ENCODE measurements around the gene EIF3I.

EIF3I gene

DNA sequence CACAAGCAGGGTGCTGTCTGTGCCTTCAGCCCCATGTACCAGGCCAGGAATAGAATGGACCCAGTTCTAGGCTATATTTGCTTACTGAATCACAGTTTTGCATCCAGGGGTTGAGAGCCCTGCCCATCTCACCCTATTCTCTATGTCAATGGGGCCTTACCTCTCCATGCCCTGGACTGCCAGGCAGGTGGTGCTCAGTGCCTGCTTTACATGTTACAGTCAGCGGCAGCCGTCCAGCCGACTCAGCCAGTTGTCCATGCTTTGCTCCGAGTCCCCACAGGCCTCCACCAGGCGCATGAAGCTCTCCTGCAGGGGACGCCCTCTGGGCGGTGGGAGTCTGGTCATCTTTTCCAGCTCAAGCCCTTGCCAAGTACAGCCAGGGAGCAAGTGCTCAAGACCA, 12.6 kb downstream of the EIF3I start:
- H3K4me3 ChIP-seq = no peak overlapping the region
- TF ChIP-seq FOXP2 (optimal IDR thresholded peaks at IDR 0.05; ENCODE audit: control extremely low read depth, extremely low read length, insufficient read depth) (no peak), EZH2 (IDR thresholded peaks at IDR 0.05) (no peak), POLR2AphosphoS5 (IDR thresholded peaks at IDR 0.05; ENCODE audit: borderline replicate concordance, low read depth, low read length) (no peak)
- DNase-seq (ENCODE audit: low read depth, low spot score) = no peak
- H3K9me3 ChIP-seq (ENCODE audit: low read depth, low read length) = no peaks in the 10 kb centered on the region
- H3K36me3 ChIP-seq (ENCODE audit: insufficient read depth, low read length) = peaks cover 20% of the 10 kb centered on the region
- H3K27ac ChIP-seq = no peak overlapping the region
- no peak overlapping the region for H3K9ac ChIP-seq (ENCODE audit: insufficient read length)

DNA sequence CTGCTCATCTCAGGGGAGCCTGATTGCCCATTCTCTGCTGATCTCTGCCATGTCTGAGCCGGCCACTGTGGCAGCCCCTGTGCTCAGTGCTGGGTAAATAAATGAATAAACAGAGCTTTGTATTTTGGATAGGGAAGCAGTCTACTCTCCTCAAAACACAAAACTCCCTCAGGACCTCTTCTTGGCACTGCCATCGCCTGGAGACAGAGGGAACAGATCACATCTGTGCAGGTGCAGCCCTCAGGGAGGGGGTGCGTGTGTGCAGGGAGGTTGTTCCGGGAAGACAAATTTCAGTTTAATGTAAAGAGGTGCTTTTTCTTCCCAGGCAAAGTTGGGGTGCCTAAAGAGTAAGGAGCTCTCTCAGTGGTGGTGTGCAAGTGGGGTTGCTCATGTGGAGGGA, 17.1 kb downstream of the EIF3I start:
- Histone ChIP-seq H3K4me3 (no peak overlapping the region), H3K9ac (ENCODE audit: insufficient read length) (no peak overlapping the region), H3K27ac (no peak overlapping the region)

DNA sequence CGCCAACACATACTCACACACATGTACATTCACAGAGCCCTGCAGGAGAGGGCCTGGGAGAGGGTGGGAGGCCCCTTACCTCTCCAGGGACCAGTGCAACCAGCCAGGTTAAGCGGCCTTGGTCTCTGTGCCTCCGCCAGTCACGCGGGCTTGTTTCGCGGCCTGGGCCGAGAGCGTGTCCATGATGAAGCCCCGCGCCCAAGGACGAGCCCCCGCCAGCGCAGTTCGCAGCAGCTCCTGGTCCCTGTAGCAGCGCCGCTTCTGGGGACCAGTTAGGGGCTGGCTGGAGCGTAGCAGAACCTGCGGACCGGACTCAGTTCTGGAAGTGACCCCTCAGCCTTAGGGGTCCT, 17.6 kb downstream of the EIF3I start:
- Histone ChIP-seq H3K36me3 (ENCODE audit: insufficient read depth, low read length) (no peaks in the 10 kb centered on the region), H3K4me3 (no peak overlapping the region), H3K9me3 (ENCODE audit: low read depth, low read length) (no peaks in the 10 kb centered on the region), H3K27ac (no peak overlapping the region), H3K9ac (ENCODE audit: insufficient read length) (no peak overlapping the region)
- DNase-seq (ENCODE audit: low read depth, low spot score) = no peak
- TF ChIP-seq POLR2AphosphoS5 (IDR thresholded peaks at IDR 0.05; ENCODE audit: borderline replicate concordance, low read depth, low read length) = no peak
- TF ChIP-seq FOXP2 (optimal IDR thresholded peaks at IDR 0.05; ENCODE audit: control extremely low read depth, extremely low read length, insufficient read depth) = no peak
- TF ChIP-seq EZH2 (IDR thresholded peaks at IDR 0.05) = no peak

More for the DNA sequence above, 17.1 kb downstream of the EIF3I start:
- Histone ChIP-seq H3K9me3 (ENCODE audit: low read depth, low read length) (no peaks in the 10 kb centered on the region), H3K36me3 (ENCODE audit: insufficient read depth, low read length) (no peaks in the 10 kb centered on the region)
- TF ChIP-seq FOXP2 (optimal IDR thresholded peaks at IDR 0.05; ENCODE audit: control extremely low read depth, extremely low read length, insufficient read depth) (no peak), EZH2 (IDR thresholded peaks at IDR 0.05) (no peak), POLR2AphosphoS5 (IDR thresholded peaks at IDR 0.05; ENCODE audit: borderline replicate concordance, low read depth, low read length) (no peak)
- no peak for DNase-seq (ENCODE audit: low read depth, low spot score)

DNA sequence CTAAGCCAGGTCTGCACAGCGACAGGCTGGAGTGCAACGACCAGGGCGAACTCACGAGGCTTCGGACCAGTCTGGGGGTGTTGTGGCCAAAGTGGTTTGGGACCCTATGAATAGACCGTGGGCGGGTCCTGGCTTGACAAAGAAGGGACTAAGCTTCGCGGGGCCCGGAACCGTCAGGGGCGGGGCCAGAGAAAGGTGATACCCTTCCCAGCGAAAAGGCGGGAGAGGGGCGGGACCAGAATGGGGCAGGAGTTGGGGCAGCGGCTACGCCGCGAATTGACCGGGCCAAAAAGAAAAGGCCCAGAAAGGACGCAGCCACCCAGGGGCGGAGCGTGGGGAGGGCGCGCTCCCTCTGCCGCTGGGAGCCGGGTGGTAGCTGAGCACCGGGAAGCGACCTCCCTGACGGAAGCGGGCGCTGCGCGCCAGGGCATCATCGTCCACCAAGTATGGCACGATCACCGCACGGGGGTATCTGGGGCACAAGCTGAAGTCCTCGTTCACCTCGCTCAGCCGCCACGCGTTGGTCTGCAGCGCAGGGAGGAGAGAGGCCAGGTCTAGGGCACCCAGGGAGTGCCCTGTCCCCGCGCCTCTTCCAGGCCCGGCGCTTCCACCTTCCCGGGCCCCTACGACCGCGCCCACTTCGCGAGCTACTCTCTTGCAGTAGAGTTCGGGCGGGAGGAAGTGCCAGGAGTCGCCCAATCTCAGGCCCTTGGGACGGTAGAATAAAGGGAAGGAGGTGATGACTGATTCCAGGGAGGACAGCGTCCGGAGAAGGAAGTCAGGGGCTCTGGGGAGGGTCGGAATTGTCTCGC, 18.1 kb downstream of the EIF3I start:
- no peaks in the 10 kb centered on the region for H3K36me3 ChIP-seq (ENCODE audit: insufficient read depth, low read length)
- H3K27ac ChIP-seq = no peak overlapping the region
- no peak for DNase-seq (ENCODE audit: low read depth, low spot score)
- no peak for TF ChIP-seq FOXP2 (optimal IDR thresholded peaks at IDR 0.05; ENCODE audit: control extremely low read depth, extremely low read length, insufficient read depth)
- no peak for TF ChIP-seq EZH2 (IDR thresholded peaks at IDR 0.05)
- no peak for TF ChIP-seq POLR2AphosphoS5 (IDR thresholded peaks at IDR 0.05; ENCODE audit: borderline replicate concordance, low read depth, low read length)
- no peaks in the 10 kb centered on the region for H3K9me3 ChIP-seq (ENCODE audit: low read depth, low read length)
- H3K9ac ChIP-seq (ENCODE audit: insufficient read length) = no peak overlapping the region
- peak overlapping the region; percentile 48 for H3K4me3 ChIP-seq

DNA sequence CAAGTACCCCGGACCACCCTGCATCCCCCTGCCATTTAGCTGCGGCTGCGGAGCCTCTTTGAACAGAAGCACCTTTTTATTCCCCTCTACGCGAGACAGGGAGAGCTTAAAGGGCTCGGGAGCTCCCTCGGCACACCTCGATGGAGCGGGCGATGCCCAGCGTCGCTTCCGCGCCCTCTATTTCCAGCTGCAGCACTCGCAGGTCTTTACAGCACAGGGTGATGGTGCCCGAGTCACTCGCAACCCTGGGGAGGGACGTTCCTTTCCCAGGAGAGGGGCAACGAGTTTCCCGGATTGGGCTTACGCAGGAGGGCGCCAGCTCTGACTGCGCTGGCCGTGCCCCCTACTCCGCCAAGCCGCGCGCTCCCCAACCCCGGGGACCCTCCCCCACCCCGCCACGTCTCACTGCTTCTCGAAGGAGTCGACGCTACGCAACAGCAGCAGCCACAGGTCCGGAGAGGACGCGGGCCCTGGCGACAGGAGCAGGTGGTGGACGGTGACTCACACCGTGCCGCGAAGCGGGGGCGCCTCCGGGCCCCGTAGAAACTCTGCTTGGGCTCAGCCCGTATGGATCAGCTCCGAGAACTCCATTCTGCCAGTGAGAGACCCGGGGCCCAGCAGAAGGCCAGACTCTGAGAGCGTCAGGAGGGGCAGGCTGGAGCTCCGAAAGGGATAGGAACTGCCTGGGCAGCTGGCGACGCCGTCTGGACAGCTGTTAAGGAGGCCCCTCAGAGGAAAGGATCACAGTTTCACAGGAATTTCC, 19.0 kb downstream of the EIF3I start:
- Histone ChIP-seq H3K4me3 (peak overlapping the region; percentile 48; the same call in 1 of the 2 replicates), H3K27ac (no peak overlapping the region), H3K36me3 (ENCODE audit: insufficient read depth, low read length) (no peaks in the 10 kb centered on the region), H3K9ac (ENCODE audit: insufficient read length) (no peak overlapping the region), H3K9me3 (ENCODE audit: low read depth, low read length) (no peaks in the 10 kb centered on the region)
- DNase-seq (ENCODE audit: low read depth, low spot score) = no peak
- TF ChIP-seq POLR2AphosphoS5 (IDR thresholded peaks at IDR 0.05; ENCODE audit: borderline replicate concordance, low read depth, low read length) (no peak), FOXP2 (optimal IDR thresholded peaks at IDR 0.05; ENCODE audit: control extremely low read depth, extremely low read length, insufficient read depth) (no peak), EZH2 (IDR thresholded peaks at IDR 0.05) (no peak)

DNA sequence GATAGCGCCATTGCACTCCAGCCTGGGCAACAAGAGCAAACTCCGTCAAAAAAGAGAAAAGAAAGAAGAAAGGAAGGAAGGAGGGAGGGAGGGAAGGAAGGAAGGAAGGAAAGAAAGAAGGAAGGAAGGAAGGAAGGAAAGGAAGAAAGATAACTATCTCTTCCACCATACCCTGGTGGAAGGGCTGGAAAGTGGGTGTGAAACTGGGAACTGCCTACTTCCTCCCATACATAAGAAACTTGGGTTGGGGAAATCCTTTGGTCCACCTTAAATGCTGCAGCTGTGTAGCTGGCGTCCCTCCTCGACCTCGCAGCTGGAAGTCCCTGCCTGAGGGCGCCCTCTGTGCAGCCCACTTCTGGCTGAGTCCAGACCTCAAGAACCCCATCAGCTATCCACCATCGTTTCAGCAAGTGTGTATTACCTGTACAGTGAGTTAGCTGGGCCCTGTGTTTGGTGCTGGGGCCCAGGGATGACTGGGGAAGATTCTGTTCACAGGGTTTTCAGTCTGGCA, 20.2 kb downstream of the EIF3I start:
- no peak for TF ChIP-seq EZH2 (IDR thresholded peaks at IDR 0.05)
- TF ChIP-seq FOXP2 (optimal IDR thresholded peaks at IDR 0.05; ENCODE audit: control extremely low read depth, extremely low read length, insufficient read depth) = no peak
- no peak for TF ChIP-seq POLR2AphosphoS5 (IDR thresholded peaks at IDR 0.05; ENCODE audit: borderline replicate concordance, low read depth, low read length)
- no peaks in the 10 kb centered on the region for H3K9me3 ChIP-seq (ENCODE audit: low read depth, low read length)
- H3K4me3 ChIP-seq = no peak overlapping the region
- no peak overlapping the region for H3K9ac ChIP-seq (ENCODE audit: insufficient read length)
- DNase-seq (ENCODE audit: low read depth, low spot score) = no peak
- no peaks in the 10 kb centered on the region for H3K36me3 ChIP-seq (ENCODE audit: insufficient read depth, low read length)
- H3K27ac ChIP-seq = no peak overlapping the region

DNA sequence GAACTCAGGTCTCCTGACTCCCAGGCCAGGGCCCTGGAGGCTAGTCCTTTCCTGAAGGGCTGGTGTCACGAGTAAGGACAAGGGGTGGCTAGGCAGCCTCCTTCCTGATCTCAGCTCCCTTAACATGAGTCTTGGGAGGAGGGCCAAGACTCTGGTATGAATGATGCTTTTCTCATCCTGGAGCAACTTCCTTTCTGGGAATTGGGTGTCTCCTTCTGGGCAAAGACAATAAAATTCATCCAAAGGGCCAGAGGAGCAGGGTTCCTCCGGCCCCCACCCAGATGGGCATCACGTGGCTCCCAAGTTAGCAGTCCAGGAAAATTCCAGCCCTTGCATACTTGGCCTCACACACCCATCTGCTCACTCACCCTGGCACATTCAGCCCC, 24.7 kb downstream of the EIF3I start, which contains the start of gene FAM167B:
FAM167B (plus strand) TSS at position 335 of the 386 bp plus-strand sequence. CDS start 200 bp downstream, outside the sequence.
- no peak within 1 kb of the TSS for H3K27ac ChIP-seq
- H3K4me3 ChIP-seq = no peak within 1 kb of the TSS
- TF ChIP-seq FOXP2 (optimal IDR thresholded peaks at IDR 0.05; ENCODE audit: control extremely low read depth, extremely low read length, insufficient read depth) (no peak), POLR2AphosphoS5 (IDR thresholded peaks at IDR 0.05; ENCODE audit: borderline replicate concordance, low read depth, low read length) (no peak), EZH2 (IDR thresholded peaks at IDR 0.05) (no peak)
- no peak for DNase-seq (ENCODE audit: low read depth, low spot score)
- H3K36me3 ChIP-seq (ENCODE audit: insufficient read depth, low read length) = no peaks in the 10 kb centered on the region
- no peaks in the 10 kb centered on the region for H3K9me3 ChIP-seq (ENCODE audit: low read depth, low read length)
- no peak within 1 kb of the TSS for H3K9ac ChIP-seq (ENCODE audit: insufficient read length)

DNA sequence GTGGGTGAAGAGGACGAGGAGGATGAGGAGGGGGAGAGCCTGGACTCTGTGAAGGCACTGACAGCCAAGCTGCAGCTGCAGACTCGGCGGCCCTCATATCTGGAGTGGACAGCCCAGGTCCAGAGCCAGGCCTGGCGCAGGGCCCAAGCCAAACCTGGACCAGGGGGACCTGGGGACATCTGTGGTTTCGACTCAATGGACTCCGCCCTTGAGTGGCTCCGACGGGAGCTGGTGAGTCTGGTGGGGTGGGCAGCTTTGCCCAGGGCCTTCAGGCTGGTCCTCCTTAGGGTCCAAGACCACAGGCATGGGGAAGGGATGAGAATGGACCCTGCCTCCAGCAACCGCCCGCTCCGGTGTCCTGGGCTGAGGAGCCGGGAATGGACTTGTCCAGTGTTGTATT, 25.2 kb downstream of the EIF3I start:
- no peak overlapping the region for H3K27ac ChIP-seq
- H3K4me3 ChIP-seq = no peak overlapping the region
- no peak overlapping the region for H3K9ac ChIP-seq (ENCODE audit: insufficient read length)
- H3K9me3 ChIP-seq (ENCODE audit: low read depth, low read length) = no peaks in the 10 kb centered on the region
- no peaks in the 10 kb centered on the region for H3K36me3 ChIP-seq (ENCODE audit: insufficient read depth, low read length)
- DNase-seq (ENCODE audit: low read depth, low spot score) = no peak
- TF ChIP-seq POLR2AphosphoS5 (IDR thresholded peaks at IDR 0.05; ENCODE audit: borderline replicate concordance, low read depth, low read length) (no peak), FOXP2 (optimal IDR thresholded peaks at IDR 0.05; ENCODE audit: control extremely low read depth, extremely low read length, insufficient read depth) (no peak), EZH2 (IDR thresholded peaks at IDR 0.05) (no peak)
